Stimulated activated CD4-positive, alpha-beta T cell treated with anti-CD3 and anti-CD28 coated beads, Interleukin-4, amount 100 ng/mL, for 48 hours (primary cell): ENCODE measurements around the gene HS6ST1.

ENCODE experiments used
- DNase-seq, 2 donors: peaks; one replicate each; pipeline ENCODE4 v3.0.0-alpha.2; 2020; ENCODE audit warnings: low read depth in 2 of 2

The HS6ST1 gene

DNA sequence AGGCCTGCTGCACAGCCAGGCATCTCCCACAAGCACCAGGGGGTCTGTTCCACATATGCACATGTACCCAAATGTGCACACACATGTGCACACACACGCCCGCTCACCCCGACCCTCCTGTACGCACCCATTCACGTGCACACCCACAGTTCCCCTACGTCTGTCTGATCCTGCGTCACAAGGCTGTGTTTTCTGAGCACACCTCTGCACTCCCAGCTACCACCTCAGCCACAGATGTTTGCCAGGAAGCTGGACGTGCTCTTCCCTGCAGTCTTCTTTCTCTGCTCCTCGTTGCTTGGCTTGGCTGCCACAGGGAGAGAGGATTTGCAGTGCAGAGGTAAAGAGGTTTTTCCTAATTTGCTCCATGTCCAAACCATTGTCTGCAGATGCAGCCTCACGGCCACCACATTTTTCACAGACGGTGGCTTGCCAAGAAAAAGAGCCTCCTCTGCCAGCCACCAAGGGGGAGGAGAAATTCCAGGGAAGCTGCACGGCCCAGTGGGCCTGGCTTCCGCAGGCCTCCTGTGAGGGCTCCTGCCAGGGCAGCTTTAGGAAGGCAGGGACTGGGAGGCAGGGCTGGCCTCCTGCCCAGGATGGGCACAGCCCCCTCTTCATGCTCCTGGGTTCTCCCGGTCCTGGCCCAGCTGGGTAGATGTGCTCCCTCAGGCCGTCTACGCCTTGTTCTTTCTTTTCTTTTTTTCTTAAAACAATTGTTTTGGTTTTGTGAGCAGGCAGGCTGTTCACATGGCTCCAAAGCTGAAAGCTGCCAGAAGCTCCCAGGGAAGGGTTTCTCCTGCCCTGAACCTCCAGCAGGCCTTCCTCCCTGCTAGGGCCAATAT, 29.3 kb upstream of the HS6ST1 start:
- DNase-seq: no peak

DNA sequence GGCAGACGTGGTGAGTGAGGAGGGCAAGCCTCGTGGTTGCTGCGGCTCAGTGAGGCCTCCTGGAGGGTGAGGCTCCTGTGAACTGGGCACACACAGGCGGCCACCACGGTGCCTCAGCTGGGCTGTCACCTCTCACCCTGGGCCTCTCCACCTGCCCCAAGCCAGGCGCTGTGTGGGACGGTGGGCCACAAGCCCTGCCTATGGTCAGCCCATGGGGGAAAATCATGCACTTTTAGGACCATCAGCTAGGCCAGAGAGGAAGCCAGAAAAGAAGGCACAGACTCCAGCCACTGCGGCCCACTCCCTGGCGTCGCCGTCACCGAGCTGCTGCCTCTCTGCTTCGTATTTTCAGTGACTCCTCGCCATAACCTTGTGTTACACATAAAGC, 28.5 kb upstream of the HS6ST1 start:
- no peak for DNase-seq

DNA sequence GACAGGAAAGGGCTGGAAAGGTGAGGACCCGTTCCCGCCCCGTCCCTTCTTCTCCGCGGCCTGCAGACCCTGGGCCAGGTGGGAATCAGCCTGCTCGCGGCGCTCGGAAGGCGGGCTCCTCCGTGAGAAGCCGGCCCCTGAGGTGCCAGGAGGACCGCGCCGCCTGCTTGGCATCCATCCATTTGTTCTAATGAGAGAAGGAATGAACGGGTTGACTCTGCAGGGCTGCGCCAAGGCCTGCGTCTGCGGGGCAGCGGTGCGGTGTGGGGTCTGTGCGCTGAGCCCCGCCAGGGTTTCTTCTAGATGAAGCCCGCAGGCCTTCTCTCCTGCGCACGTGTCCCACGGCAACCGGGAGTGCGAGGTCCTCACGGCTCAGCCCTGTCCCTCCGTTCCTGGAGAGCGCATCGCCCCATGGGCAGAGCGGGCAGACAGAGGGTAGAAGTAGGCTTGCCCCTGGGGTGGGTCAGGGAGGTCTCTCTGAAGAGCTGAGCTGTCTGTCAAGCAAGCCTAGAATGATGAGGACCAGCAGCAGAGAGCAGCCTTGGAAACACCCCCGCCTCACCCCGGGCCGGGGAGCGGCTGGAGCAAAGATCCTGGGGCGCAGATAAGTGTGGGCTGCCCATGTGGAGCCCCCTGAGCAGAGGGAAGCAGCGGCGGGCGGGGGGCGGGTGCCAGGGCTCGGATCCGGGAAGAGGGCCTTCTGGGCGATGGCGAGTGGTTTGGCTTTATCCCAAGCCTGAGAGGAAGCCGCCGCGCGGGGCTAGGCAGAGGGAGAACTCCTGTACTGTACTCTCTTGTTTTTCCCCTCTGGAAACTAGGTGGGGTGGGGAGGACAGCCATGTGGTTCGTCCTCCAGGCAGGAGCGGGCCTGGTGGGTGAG, 27.9 kb upstream of the HS6ST1 start:
- no peak for DNase-seq

DNA sequence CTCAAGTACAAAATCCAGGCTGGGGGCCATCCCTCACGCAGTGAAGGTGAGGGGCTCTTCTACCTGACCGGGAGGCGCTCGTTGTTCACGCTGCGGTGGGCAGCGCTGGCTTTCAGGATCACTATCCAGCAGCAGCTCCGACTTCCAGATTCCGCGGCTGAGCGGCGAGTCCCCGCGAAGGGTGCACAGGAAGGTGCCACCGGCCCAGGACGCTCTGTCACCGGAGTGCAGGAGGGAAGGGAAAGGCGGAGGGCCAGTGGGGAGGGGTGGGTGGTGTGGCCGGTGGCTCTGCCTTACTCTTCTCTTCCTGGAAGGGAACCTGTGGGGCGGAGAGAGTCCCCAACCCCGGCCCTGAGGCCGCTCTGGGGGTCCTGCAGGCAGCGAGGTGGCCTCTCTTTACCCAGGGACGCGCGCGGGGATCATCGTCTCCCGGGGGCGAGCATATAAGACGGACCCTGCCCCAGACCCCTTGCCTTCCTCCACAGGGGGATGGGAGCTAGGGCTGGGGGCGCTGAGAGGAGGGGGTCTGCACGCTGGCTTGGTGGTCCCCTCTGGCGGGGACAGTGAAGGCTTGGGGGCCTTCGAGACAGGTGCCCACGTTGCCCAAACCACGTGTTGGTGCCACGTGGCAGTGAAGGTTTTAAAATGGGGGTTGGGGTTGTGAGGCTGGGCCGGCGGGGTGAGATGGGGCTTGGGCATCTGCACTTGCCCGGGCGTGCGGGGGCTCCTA, 26.9 kb upstream of the HS6ST1 start:
- no peak for DNase-seq

DNA sequence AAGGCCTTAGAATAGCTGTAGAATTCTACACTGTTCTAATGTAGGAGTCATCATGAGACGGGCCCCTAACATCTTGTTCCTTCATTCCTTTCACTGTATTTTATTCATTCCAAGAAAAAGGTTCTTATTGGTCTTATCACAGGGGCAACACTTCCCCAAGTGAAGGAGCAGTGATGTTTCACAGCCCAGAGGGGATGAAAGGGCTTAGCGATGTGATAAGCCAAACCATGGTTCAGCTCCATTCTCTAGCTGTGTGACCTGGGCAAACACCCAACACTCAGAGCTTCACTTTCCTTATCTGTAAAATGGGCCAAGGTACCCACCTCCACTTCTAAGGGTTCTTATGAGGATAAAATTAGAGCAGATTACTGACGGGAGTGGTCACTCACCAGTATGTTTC, 25.4 kb upstream of the HS6ST1 start:
- DNase-seq: no peak

DNA sequence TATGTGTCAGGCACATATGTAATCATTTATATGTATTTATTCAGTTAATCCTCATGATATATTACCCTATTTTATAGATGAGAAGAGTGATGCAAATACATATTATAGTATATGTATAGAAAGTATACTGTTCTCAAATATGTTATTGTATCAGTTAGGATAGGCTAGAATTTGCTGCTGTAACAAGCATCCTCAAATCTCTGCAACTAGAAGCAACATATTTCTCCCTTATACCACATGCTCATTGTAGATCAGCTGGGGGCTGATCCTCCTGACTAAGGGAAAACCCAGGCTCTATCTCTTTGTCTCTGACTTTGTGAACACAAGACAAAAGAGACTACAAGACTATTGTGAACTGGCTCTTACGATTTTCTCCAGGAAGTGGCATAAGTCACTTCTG, 24.8 kb upstream of the HS6ST1 start:
- DNase-seq: no peak

DNA sequence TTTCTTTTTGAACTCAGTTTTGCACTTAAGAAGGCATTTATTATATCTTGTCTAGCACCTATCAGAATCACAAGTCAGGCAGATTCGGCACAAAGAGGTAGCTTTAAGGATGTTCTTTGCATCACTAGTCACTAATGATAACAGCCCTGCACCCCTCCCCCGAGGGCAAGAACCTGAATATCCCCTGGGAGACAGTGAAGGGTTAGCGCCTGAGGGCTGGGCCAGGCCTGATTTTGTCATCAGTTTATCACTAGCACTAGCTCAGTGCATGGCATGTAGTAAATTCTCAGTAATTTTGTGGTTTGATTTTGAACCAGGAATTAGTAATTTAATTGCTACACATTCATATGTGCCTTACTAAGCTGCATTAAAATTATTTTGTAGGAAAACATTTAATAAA, 23.9 kb upstream of the HS6ST1 start:
- DNase-seq: no peak

DNA sequence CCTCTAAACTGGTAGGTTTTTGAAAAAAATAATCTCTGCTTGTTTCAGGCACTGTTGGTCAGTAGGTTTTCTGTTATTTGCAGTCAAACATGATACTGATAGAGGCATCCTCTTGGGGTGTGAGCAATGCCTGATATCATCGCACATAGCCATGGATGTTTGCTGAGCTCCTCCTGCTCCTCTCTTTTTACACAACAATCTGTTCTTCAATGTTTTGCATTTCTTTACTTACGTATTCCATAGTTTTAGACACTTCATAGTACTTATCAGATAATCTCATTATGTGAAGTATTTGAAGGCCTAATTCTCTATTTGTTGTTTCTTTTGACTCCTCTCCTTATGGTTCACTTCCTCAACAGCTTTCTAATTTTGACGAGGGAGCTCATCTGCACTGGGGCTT, 23.0 kb upstream of the HS6ST1 start:
- no peak for DNase-seq

DNA sequence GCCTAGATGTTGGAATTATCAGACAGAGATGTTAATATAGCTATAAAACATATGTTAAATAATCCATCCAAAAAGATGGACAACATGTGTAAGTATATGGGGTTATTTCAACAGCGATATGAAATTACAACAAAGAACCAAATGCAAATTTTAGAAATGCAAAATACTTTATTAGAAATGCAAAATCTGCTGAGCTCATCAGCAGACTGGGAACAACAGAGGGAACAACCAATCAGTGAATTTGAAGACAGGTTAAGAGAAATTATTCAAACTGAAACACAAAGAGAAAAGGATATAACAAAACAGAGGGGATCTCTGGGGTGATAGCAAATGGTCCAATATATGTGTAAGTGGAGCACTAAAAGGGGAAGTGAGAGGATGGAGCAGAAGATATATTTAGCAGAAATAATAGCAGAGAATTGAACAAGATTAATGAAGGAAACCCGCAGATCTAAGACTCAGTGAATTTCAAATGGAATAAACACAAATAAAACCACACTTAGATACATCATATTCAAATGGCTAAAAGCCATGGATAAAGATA, 13.5 kb upstream of the HS6ST1 start:
- DNase-seq: no peak

DNA sequence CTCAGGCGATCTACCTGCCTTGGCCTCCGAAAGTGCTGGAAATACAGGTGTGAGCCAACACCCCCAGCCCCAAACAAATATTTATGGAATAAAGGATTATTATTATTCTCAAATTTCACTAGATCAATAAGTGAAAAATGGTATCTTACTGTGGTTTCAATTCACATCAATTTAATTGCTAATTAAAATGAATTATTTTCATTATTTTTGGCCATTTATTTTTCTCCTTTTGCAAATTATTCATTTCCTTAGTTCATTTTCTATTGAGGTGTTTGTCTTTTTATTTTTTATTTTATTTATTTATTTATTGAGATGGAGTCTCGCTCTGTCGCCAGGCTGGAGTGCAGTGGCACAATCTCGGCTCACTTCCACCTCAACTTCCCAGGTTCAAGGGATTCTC, 11.9 kb upstream of the HS6ST1 start:
- no peak for DNase-seq

DNA sequence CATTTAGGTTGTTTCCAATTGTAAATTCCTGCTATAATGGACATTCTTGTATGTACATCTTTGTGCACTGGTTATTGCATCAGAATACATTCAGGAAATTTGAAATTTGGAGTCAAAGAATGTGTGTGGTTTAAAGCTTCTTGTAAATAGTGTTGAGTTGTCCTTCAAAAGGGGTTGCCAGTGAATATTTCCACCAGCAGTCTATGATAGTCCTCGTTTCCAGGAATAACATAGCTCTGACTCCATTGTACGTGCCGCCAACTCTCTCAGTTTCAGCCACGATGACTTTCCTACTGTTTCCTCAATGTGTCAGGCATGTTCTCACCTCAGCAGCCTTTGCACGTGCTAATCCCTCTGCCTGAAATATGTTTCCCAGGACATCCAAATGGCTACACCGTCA, 10.9 kb upstream of the HS6ST1 start:
- no peak for DNase-seq

DNA sequence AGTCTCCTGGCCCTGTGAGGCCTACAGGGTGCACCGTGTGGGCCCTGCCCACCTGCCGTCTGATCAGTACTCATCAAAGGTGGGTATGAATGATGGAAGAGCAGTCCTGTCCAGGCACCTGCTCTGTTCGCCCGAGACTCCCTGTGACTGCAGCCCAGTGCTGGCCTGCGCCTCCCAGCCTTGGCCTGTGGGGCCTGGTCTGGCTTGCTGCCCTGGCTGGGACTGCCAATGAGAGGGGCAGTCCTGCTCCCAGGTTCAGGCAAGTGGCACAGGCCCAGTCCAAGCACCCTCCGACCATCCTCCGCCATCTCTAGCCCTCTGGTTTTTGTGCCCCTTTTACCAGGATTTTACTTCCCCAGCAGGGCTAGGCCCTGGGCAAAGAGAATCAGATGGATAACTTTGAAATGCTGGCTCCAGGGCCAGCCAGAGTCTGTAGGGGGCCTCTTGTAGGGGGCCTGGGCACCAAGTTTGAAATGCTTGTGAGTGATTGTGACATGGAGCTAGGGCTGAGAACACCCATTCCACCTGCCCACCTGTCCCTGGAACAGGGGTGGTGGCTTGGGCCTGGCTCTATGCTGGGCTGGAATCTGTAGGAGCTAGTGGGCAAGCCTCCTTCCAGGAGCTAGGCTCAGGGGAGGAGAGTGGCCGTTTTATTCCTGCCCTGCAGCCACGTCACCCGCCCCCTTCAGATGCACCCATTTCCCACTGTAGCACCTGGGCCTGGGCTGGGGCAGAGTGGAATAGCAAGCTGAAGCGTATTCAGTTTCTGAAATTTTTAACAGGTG, 8.7 kb upstream of the HS6ST1 start:
- DNase-seq: no peak

DNA sequence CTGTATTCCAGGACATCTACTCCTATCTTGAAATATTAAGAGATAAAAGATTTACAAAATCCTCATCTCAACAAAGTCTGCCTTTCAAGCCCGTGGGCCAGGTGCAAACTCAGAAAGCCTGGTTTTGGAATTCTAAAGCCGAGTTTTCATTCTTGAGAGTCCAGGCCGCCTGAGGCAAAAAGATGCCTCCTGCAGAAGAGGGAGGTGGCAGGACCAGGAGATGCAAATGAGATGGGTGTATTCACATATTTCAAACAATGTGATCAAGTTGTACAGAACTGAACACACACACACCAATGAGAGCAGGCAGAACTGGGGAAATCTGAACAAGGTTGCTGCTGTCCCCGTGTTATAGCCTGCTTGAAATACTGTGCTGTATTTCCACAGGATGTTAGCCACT, 7.7 kb upstream of the HS6ST1 start:
- DNase-seq: no peak

DNA sequence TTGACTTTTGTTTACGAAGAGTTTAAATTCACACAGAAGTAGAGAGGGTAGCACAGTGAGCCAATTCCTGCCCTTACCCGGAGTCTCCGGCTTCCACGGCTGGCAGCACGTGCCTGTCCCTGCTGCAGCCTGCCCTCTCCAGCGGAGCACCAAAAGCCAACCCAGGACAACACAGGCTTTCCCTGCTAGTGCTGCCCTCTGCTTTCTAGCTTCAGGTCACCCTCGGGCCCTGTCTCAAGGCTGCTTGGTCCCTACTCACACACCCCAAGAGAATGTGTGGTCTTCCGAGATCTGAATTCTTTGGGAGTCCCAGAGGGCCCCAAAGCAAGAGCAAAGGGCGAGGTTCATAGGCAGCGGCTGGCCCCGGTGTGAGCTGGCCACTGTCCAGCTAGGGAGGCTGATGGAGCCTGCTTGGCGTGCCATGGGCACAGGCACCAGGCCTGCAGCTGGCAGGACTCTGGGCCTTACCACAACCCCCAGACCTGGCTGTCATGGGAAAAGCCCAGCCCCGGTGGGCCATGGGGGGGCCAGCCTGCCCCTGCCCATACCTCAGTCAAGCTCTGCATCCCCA, 7.0 kb upstream of the HS6ST1 start:
- no peak for DNase-seq

DNA sequence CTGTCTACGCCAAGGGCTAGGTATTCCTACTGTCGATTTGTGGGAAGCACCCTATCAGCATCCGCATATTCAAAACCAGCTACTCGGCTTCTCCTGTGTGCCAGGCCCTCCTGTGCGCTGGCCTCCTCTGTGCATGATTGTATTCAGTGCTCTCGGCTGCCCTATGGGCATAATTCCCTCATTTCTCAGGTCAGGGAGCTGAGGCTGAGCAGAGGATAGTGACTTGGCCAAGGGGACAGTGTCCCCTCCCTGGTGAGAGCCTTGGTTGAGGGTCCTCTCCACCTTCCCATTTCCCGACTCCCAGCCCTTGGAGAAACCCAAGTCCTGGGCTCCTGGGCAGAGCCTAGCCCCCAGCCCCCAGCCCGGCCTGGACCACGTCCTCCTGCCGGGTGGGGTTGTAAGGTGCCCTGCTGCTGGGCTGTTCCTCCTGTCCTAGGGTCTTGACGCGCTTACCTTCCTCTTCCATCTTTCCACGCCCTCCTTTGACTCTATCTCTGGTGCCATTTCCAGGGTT, 6.3 kb upstream of the HS6ST1 start:
- DNase-seq: no peak

DNA sequence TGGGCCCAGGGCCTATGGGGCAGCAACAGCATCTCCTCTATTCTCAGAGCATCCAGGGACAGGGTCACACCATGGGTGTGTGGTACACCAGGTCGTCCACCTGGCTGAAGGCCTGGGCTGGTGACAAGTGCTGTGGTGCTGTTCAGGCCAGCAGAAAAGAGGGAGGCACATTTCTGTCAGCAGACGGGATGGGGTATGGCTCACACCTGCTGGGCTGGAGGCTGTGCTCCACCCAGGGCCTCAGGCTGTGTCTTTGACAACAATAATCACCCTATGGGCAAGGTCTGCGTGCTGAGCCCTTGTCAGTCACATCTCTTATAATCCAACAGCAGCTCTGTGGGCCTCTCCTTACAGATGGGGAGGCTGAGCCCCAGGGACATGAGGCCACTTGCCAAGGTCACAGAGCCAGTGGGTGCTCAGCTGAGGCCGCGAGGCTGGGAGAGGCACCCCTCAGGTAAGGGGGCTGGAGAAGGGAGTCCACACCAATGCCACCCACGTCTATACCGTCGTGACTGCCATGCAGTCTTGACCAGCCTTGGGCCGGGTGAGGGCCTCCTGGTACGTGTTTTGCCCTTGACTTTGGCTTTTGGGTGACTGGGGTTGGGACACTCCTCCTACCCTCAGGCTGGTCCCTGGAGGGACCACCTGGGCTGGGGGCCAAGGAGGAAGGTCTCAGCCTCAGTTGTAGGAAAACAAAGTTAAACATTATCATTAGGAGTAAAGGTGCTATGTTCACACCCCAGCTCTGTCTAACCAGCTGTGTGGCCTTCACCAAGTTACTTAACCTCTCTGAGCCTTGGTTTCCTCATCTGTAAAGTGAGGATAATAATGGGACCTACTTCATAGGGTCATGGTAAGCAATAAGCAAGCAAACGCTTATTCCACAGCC, 5.6 kb upstream of the HS6ST1 start:
- no peak for DNase-seq

DNA sequence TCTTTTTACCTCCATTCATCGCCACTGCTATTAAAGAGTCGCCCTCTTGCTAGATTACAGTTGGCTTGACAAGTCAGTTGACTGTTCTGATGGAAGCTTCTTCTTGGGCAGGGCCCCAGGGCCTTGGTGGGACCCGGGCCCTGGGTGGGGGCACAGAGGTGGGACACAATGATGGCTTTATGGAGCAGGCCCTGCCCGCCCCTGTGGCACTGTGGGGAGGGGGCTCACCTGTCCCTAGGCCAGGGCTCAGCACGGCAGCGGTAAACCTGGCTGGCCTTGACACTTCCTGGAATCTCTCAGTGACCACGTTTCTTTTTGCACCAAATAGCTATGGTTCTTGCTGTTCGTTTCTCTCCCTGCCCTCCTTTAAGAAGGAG, 4.9 kb upstream of the HS6ST1 start:
- DNase-seq: no peak

DNA sequence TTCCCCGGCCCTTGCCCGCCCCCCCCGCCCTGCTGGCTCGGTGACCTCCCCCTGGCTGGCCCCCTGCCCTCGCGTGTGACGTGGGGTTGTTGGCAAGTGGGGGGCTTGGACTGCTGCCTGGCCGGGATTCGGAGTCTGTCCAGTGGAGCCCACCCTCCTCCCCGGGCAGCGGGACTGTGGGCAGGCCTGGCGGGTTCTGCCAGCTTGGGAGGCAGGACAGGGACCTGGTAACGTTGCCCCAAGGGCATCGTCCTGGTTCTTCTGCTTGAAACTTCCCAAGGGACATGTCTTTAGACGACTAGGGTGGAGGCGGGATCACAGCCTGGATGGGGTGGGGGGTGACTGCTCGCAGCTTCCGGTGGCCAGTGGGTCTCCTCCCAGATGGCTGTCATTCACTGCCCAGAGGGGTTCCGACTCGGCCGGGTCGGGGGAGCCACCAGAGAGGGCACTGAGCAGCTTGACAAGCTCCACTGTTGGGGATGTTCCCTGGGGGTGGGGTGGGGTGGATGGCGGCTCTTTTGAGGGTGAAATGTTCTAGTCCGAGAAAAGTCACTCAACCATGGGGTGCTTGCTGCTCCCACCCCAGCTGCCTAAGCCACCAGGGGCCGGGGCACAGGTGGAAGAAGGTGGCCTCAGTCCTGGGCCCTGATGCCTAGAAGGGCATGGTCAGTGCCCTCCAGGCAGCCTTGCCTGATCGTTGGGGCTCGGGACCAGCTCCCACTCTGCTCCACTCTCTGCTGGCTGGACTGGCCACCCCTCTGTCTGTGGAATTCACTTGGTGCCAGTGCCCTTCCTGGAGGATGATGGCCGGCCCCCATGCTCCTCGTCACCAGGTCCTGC, 4.3 kb upstream of the HS6ST1 start:
- DNase-seq: no peak
